Measurements from ENCODE around the gene FHIT. TPM values are rescaled to one million over a fixed set of nuclear protein-coding genes. Genes with fewer than 3 reads are reported as not detected.

FHIT gene
- total and polyA plus RNA-seq, 10 of the 15 experiments (the other 5 are each of a cell fraction or from before 2014, with no cell fraction given), result 4.2 to 14.9 (median 9.4) TPM

GRCh38 chr3:59809710-59810444 is 1441.4 kb downstream of the FHIT start:
- Histone ChIP-seq H4K20me1 (ENCODE audit: control insufficient read depth, insufficient read depth) (no peaks in the 10 kb centered on the region), H3K9me3 (replicated peaks; ENCODE audit: control insufficient read depth, insufficient read depth, low read length) (no peaks in the 10 kb centered on the region), H2AFZ (ENCODE audit: control insufficient read depth, low read depth, low read length) (no peak overlapping the region), H3K9ac (ENCODE audit: control insufficient read depth, insufficient read depth, low read length) (no peak overlapping the region), H3K4me2 (ENCODE audit: control insufficient read depth, insufficient read depth) (no peak overlapping the region), H3K27ac (ENCODE audit: control insufficient read depth, insufficient read depth) (no peak overlapping the region), H3K36me3 (ENCODE audit: control insufficient read depth in 2 of 2, insufficient read depth in 2 of 2, low read length in 1 of 2) (no peaks in the 10 kb centered on the region), H3K79me2 (ENCODE audit: control insufficient read depth, insufficient read depth, low read length) (no peaks in the 10 kb centered on the region), H3K4me3 (no peak overlapping the region), H3K27me3 (replicated peaks in 1 of 2; ENCODE audit: control insufficient read depth in 2 of 2, insufficient read depth in 2 of 2, low read length in 1 of 2) (no peaks in the 10 kb centered on the region), H3K4me1 (ENCODE audit: control insufficient read depth, insufficient read depth, low read length) (no peaks in the 10 kb centered on the region)
- RAD21 ChIA-PET (ENCODE audit: unreplicated experiment), result interaction anchor here (0.7 to 3.5 kb wide), 11 partner anchors 11 to 985 kb away, joined by 3 to 18 read pairs (median 3); no protein-coding TSS in a partner anchor
- POLR2A ChIA-PET, result no interaction called here
- SMC1A ChIA-PET (ENCODE audit: uncharacterized antibody, unreplicated experiment), result interaction anchor here (0.6 to 4.1 kb wide), 11 partner anchors 46 to 824 kb away, joined by 3 to 27 read pairs (median 4); no protein-coding TSS in a partner anchor
- no peak for DNase-seq (ENCODE audit: low read depth, low spot score)
- no TSS peak for BruUV-seq (replicated peaks)
- no peak for FAIRE-seq
- 42% methylated on average over 8 of the region's 8 CpGs for WGBS (ENCODE audit: insufficient coverage, insufficient replicate concordance, low lambda C conversion rate, missing lambda C conversion rate)
- TF ChIP-seq RAD21 (IDR thresholded peaks at IDR 0.05; ENCODE audit: insufficient read depth, low read depth, low read length) (peak; percentile 44), SMC3 (IDR thresholded peaks at IDR 0.05; ENCODE audit: borderline replicate concordance, low read length) (peak; percentile 35; the same call in 1 of the 2 replicates), RUNX3 (IDR thresholded peaks at IDR 0.05; ENCODE audit: low read length) (no peak), CTCF (IDR thresholded peaks at IDR 0.05 in 2 of 3, conservative IDR thresholded peaks at IDR 0.05 in 1 of 3; ENCODE audit: control insufficient read depth in 2 of 3, extremely low read depth in 1 of 3, insufficient read depth in 1 of 3, low read depth in 3 of 3, low read length in 3 of 3) (peak in 2 of 3 experiments; percentile 10 to 34; a peak in 2 of 6 replicates), POLR2AphosphoS5 (IDR thresholded peaks at IDR 0.05; ENCODE audit: low read length) (no peak), ZBTB33 (IDR thresholded peaks at IDR 0.05) (no peak), NKRF (conservative IDR thresholded peaks at IDR 0.05) (no peak), YBX1 (IDR thresholded peaks at IDR 0.05) (no peak), ZNF24 (IDR thresholded peaks at IDR 0.05) (no peak), SREBF1 (IDR thresholded peaks at IDR 0.05; ENCODE audit: low read length) (no peak), PML (IDR thresholded peaks at IDR 0.05; ENCODE audit: low read length) (no peak)
- in situ Hi-C loops (cut with MboI), result no loop called here
- CTCF ChIA-PET, result interaction anchor here (0.6 to 2.6 kb wide), 11 partner anchors 10 to 598 kb away, joined by 3 to 27 read pairs (median 4); no protein-coding TSS in a partner anchor
- peak; percentile 49 for ATAC-seq
- intact Hi-C loops (cut with micrococcal nuclease; ENCODE audit: unreplicated experiment), result loop anchor here (2.0 kb wide), 1 partner anchor 235 kb away; no protein-coding TSS in a partner anchor
